ENCODE results near the gene S100A6. TPM values are rescaled to one million over a fixed set of nuclear protein-coding genes. Genes with fewer than 3 reads are reported as not detected.

The S100A6 gene
- total RNA-seq, 2 donors from 2014 or later = 303 to 331 TPM

GRCh38 chr1:153560241-153560640 lies 24.4 kb upstream of the S100A6 start:
- no peak for DNase-seq
- no peak overlapping the region for H3K4me3 Mint-ChIP-seq
- ATAC-seq = no peak
- H3K9me3 ChIP-seq (ENCODE audit: control insufficient read depth, low read length, poor library complexity, severe bottlenecking) = no peaks in the 10 kb centered on the region
- H3K27ac Mint-ChIP-seq = no peak overlapping the region
- no peaks in the 10 kb centered on the region for H3K4me1 Mint-ChIP-seq
- no peaks in the 10 kb centered on the region for H3K27me3 Mint-ChIP-seq
- H3K36me3 Mint-ChIP-seq (ENCODE audit: low read depth) = no peaks in the 10 kb centered on the region

GRCh38 chr1:153557877-153558276 lies 22.1 kb upstream of the S100A6 start:
- DNase-seq = no peak
- Mint-ChIP-seq H3K36me3 (ENCODE audit: low read depth) (no peaks in the 10 kb centered on the region), H3K4me3 (no peak overlapping the region), H3K4me1 (peaks cover 8% of the 10 kb centered on the region), H3K27me3 (no peaks in the 10 kb centered on the region), H3K27ac (no peak overlapping the region)
- no peak for ATAC-seq
- no peaks in the 10 kb centered on the region for H3K9me3 ChIP-seq (ENCODE audit: control insufficient read depth, low read length, poor library complexity, severe bottlenecking)

GRCh38 chr1:153556348-153556747 lies 20.6 kb upstream of the S100A6 start:
- H3K36me3 Mint-ChIP-seq (ENCODE audit: low read depth) = no peaks in the 10 kb centered on the region
- no peak overlapping the region for H3K4me3 Mint-ChIP-seq
- H3K9me3 ChIP-seq (ENCODE audit: control insufficient read depth, low read length, poor library complexity, severe bottlenecking) = no peaks in the 10 kb centered on the region
- DNase-seq = no peak
- H3K27ac Mint-ChIP-seq = no peak overlapping the region
- no peaks in the 10 kb centered on the region for H3K27me3 Mint-ChIP-seq
- peaks cover 10% of the 10 kb centered on the region for H3K4me1 Mint-ChIP-seq
- ATAC-seq = no peak

- H3K27ac Mint-ChIP-seq = peak overlapping the region; percentile 77
- ATAC-seq = no peak
- no peaks in the 10 kb centered on the region for H3K27me3 Mint-ChIP-seq
Measured at GRCh38 chr1:153553830-153554541, 18.2 kb upstream of the S100A6 start.

GRCh38 chr1:153553096-153553495 lies 17.3 kb upstream of the S100A6 start:
- H3K4me1 Mint-ChIP-seq = peaks cover 13% of the 10 kb centered on the region
- ATAC-seq (no peak), DNase-seq (no peak)
- H3K27ac Mint-ChIP-seq = peak overlapping the region; percentile 77
- no peaks in the 10 kb centered on the region for H3K27me3 Mint-ChIP-seq
- no peak overlapping the region for H3K4me3 Mint-ChIP-seq
- no peaks in the 10 kb centered on the region for H3K36me3 Mint-ChIP-seq (ENCODE audit: low read depth)
- H3K9me3 ChIP-seq (ENCODE audit: control insufficient read depth, low read length, poor library complexity, severe bottlenecking) = no peaks in the 10 kb centered on the region

More at GRCh38 chr1:153553830-153554541, 18.2 kb upstream of the S100A6 start:
- DNase-seq = no peak
- Mint-ChIP-seq H3K4me3 (no peak overlapping the region), H3K36me3 (ENCODE audit: low read depth) (no peaks in the 10 kb centered on the region), H3K4me1 (peaks cover 13% of the 10 kb centered on the region)
- H3K9me3 ChIP-seq (ENCODE audit: control insufficient read depth, low read length, poor library complexity, severe bottlenecking) = no peaks in the 10 kb centered on the region

GRCh38 chr1:153552335-153552734 lies 16.5 kb upstream of the S100A6 start:
- no peak for DNase-seq
- Mint-ChIP-seq H3K36me3 (ENCODE audit: low read depth) (no peaks in the 10 kb centered on the region), H3K27ac (no peak overlapping the region), H3K4me1 (peaks cover 13% of the 10 kb centered on the region), H3K4me3 (no peak overlapping the region), H3K27me3 (no peaks in the 10 kb centered on the region)
- ATAC-seq = no peak
- H3K9me3 ChIP-seq (ENCODE audit: control insufficient read depth, low read length, poor library complexity, severe bottlenecking) = no peaks in the 10 kb centered on the region

- peaks cover 19% of the 10 kb centered on the region for H3K4me1 Mint-ChIP-seq
- H3K4me3 Mint-ChIP-seq = no peak overlapping the region
- H3K27me3 Mint-ChIP-seq = no peaks in the 10 kb centered on the region
- no peaks in the 10 kb centered on the region for H3K9me3 ChIP-seq (ENCODE audit: control insufficient read depth, low read length, poor library complexity, severe bottlenecking)
- no peak for ATAC-seq
- no peak for DNase-seq
- no peak overlapping the region for H3K27ac Mint-ChIP-seq
- H3K36me3 Mint-ChIP-seq (ENCODE audit: low read depth) = no peaks in the 10 kb centered on the region
Measured at GRCh38 chr1:153550827-153551500, 15.2 kb upstream of the S100A6 start.

GRCh38 chr1:153550398-153550758 lies 14.6 kb upstream of the S100A6 start:
- ATAC-seq (no peak), DNase-seq (no peak)
- no peaks in the 10 kb centered on the region for H3K9me3 ChIP-seq (ENCODE audit: control insufficient read depth, low read length, poor library complexity, severe bottlenecking)
- Mint-ChIP-seq H3K4me3 (no peak overlapping the region), H3K27ac (no peak overlapping the region), H3K27me3 (no peaks in the 10 kb centered on the region), H3K36me3 (ENCODE audit: low read depth) (peaks cover 2% of the 10 kb centered on the region), H3K4me1 (peaks cover 25% of the 10 kb centered on the region)

GRCh38 chr1:153549741-153550397 lies 14.1 kb upstream of the S100A6 start:
- Mint-ChIP-seq H3K4me1 (peaks cover 30% of the 10 kb centered on the region), H3K27ac (no peak overlapping the region), H3K4me3 (no peak overlapping the region), H3K27me3 (no peaks in the 10 kb centered on the region), H3K36me3 (ENCODE audit: low read depth) (peaks cover 7% of the 10 kb centered on the region)
- H3K9me3 ChIP-seq (ENCODE audit: control insufficient read depth, low read length, poor library complexity, severe bottlenecking) = no peaks in the 10 kb centered on the region
- no peak for ATAC-seq
- DNase-seq = no peak

- peak within 1 kb of the TSS; percentile 41 for H3K27ac Mint-ChIP-seq
- H3K4me3 Mint-ChIP-seq = no peak within 1 kb of the TSS
- no peak for DNase-seq
- H3K36me3 Mint-ChIP-seq (ENCODE audit: low read depth) = peaks cover 12% of the 10 kb centered on the region
- H3K9me3 ChIP-seq (ENCODE audit: control insufficient read depth, low read length, poor library complexity, severe bottlenecking) = no peaks in the 10 kb centered on the region
- peaks cover 36% of the 10 kb centered on the region for H3K4me1 Mint-ChIP-seq
- no peaks in the 10 kb centered on the region for H3K27me3 Mint-ChIP-seq
- no peak for ATAC-seq
Measured at GRCh38 chr1:153548722-153549688, 13.2 kb upstream of the S100A6 start, which contains the start of gene S100A3. Gene S100A3 (minus strand): TSS chr1:153549258. CDS start chr1:153548485, 773 bp downstream.

- Mint-ChIP-seq H3K36me3 (ENCODE audit: low read depth) (peaks cover 12% of the 10 kb centered on the region), H3K27ac (peak overlapping the region; percentile 41), H3K4me1 (peaks cover 38% of the 10 kb centered on the region), H3K4me3 (no peak overlapping the region), H3K27me3 (no peaks in the 10 kb centered on the region)
- DNase-seq (no peak), ATAC-seq (no peak)
- no peaks in the 10 kb centered on the region for H3K9me3 ChIP-seq (ENCODE audit: control insufficient read depth, low read length, poor library complexity, severe bottlenecking)
Measured at GRCh38 chr1:153547560-153548551, 12.1 kb upstream of the S100A6 start.
